Mucosa of gallbladder (tissue), 1 donor: ENCODE measurements around the gene LAMA2. TPM values are rescaled to one million over a fixed set of nuclear protein-coding genes. Genes with fewer than 3 reads are reported as not detected.

Experiments used
- DNase-seq: peaks from one replicate; pipeline ENCODE4 v3.0.0-alpha.2; 2020; ENCODE audit warnings: low spot score
- total RNA-seq: library from RNA; stranded (reverse); gene quantifications from one replicate; pipeline ENCODE4 v1.2.1, GENCODE V29; 2021
- donor health status: DM: no; HTN: no; CAD: no.

LAMA2 gene
- total RNA-seq, 1 donor from 2014 or later: 35.3 TPM

DNA sequence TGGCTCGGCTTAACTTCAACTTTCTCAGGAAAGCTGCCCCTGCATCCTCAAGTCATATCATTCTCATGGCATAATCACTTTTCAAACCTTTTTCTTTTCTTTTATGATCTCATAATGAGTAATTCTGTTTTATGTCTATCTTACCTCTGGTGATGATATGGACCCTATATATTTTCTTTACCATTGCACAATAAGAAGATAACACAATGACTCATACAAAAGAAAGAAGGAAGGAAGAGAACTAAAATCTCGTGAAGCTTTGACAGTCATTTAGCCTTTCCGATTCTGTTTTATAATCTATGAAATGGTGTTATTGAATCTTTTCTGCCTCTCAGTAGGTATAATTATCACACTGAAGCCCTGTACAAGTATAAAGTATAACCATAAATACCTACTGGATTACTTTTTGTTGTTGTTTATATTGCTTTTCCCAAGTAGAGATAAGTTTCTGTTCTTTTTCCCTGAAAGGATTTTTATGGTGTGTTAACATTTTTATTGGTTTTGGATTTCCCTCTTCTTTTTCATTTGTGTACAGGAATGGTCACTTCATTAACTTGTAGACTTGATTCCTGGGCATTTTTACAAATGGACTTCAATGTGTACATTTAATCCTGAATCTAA is 300.9 kb downstream of the LAMA2 start:
- no peak for DNase-seq

DNA sequence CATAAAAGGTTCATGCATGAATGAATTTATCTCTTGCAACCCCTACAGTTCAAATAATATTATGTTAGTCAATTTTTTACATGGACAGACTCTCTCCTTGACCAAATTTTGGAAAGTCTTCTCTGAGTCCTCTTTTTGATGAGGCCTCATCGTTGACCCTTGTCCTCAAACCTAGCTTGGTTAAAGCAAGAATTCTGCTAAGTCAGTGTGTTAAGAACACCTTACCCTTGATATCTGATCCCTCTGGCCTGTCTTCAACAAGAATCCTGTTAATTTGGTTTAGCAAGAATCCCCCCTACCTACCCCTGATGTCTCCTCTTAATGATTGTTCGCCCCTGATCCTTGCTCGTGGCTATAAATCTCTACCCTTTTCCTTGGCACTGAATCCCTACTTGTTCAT is 301.4 kb downstream of the LAMA2 start:
- no peak for DNase-seq

DNA sequence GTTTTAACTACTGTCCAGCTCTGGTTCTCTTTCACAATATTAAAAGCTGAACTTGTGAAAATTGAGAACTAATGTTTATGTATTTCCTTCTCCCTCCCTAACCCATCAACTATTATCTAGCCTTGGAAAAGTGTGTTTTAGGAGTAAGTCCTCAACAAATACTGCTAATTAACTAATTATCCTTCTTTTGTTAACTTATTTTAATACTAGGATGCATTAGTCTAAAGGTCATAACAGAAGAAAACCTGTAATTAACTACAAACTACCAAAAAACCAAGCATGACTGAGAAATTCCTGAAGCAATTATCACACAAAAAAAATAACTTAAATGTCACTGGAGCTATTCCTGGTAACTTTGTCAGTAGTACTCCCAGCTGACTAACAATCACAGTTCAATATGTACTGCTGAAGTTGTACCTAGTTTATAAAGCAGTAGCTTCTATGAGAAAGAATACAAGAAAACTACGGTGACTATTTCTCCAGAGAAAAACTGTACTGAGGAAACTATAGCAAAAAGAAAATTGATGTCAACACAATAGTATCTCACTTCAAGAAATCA is 301.9 kb downstream of the LAMA2 start:
- no peak for DNase-seq

DNA sequence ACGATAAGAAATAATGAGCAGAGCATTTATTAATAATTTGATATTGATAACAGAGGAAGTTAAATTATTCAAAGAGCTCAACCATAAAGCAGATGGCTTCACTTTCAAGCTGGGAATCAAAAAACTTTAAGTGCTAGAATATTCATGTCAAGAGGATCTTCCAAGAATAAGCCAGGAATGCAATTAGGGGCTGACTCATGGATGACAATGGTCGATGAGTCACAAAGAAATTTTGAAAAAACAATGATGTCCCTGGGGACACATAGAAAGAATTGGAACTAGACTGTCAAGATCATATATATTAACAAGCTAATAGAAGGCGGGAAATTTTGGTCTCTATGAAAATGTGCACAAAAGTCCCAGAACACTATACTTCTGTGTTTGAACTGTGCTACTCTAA is 304.1 kb downstream of the LAMA2 start:
- DNase-seq: no peak

DNA sequence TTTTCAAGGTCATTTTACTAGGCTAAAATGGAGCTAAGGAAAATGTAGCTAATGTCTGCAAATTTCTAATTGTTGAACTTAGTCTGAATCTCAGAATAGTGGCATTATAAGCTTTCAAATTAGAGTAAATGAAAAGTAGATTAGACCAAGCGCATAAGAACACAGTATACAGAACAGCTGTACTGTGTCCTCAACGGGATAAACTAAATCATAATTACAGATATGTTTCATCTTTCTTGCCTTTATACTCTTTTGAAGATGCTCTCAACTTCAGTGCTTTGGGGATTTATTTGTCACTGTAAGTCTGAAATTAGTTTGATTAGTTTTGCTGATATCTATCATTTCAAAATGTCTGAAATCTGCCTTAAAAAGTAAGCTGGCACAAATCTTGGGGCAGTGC is 305.4 kb downstream of the LAMA2 start:
- no peak for DNase-seq

DNA sequence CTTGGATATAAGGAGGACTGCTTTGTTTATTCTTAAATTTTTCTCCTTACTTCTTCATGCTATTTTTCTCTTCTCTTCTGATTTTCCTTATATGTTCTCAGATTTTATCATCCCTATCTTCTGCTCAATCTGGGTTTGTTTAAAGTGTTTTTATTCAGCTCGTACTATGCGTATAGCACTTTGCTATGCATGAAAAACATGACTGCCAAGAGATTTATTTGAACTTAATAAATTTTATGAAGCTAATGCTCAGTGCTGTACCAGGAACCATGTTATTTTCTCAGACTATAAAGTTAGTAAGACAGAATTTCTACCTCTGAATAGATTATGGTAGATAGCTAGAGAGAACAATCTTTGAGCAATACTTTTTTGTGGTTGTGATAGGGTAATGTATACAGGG is 305.9 kb downstream of the LAMA2 start:
- DNase-seq: no peak

DNA sequence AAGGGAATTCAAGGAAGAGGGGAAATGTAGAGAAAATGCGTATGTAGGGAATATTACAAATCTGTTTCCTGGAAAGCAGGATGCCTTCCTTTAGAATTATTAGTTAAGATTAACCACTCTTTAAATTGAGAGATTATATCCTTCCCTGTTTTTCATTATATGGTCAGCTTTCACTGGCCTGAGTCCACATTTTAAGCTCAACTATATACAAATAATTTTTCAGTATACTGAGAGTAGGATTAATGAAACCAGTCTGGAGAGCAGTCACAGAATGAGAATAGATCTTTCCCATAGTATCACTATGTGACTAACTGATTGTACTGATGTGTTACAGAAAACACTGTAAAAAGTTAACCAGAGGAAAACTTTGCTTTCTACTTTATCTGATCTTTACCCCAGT is 306.3 kb downstream of the LAMA2 start:
- no peak for DNase-seq

DNA sequence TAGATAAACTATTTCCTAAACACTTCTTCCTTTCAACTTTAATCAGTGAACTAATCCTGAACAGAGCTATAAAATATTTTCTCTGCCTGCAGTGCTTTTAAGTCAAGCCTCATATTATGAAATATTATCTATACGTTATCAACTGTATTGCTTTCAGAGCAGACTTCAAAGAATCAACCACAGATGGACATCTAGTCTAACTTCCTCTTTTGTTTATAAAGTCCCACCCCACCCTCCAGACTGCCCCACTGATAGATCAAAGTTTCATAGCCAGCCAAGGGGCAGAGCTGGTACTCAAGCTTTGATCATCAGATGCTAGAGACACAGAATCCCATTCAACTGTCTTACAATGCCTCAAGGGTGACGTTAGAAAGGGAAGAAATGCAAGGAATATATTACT is 308.3 kb downstream of the LAMA2 start:
- DNase-seq: no peak

DNA sequence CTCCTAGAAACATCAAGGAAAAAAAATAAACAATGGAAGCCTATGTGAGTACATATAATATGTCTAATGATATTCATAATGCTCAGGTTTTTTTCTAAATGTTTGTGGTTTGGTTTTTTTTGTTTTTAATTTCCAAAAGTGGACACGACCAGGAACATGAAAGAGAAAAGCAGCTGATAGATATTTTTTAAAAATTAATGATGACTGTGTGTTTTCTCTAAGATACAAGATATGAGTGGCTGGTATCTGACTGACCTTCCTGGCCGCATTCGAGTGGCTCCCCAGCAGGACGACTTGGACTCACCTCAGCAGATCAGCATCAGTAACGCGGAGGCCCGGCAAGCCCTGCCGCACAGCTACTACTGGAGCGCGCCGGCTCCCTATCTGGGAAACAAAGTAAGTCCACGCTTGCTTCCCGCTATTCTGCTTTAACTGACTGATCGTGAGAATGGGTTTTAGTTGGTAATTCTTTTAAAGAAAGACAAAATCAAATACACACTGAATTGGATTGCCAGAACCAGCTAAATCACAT is 309.6 kb downstream of the LAMA2 start:
- no peak for DNase-seq

DNA sequence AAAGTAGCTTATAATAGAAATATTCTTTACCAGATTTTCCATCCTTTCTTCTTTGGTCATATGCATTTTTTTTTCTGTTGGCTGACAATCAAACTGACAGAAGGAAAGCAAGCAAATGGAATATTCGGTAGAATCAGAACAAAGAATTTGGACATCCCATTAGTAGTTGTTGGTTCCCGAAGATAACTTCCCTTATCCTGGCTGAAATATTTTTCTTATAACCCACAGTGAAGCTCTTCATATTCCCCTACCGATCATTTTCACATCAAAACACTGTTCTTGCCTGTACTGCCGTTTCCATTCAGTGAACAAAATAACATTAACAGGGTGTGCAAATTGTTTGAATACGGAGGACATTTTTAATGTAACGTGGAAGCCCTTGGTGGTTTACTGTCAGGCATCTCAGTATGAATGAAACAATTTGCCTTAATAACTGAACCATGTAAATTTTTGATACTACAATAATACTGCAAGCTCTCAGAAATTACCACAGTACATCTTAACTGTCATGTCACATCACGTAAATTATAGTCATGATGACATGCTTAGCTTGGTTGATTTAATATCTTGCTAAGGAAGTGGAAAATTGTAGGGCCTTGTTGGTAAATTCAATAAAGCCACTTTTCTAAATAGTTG is 311.5 kb downstream of the LAMA2 start:
- DNase-seq: no peak

DNA sequence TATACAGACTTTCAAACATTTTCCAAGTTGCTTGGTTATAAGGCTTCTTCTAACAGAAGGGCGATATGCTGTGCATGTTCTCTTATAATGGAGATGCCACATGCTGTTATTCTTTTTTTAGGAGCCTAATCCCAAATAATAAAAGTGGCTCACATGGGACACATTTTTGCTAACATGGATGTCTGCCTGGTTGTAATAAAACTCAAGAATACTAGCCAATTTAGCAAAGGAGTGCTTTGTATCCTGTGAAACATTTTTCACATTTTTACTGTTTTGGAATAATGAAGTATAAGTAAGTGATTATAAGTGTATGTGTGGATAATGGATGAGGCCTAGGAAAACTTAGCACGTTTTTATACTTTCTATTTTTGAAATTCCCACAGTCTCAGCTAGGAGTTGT is 312.2 kb downstream of the LAMA2 start:
- no peak for DNase-seq

DNA sequence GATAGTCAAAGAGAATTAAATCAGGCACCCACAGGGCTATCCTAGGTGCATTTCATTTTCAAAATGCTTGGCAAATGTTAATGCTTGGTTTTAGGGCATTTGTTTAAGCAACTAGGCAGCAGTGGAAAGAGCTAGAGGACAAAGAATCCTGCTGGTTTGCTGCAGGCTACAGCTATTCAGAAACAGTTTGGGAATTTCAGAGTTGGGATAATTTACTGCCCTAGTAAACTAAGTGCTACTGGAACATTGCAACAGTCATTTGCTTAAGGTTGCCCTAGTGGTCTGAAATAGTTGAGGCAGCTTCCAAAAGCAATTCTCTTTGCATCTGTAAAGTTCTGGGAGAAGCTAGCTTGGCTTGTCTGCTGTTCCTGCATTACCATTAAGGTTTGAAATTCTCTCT is 312.7 kb downstream of the LAMA2 start:
- DNase-seq: no peak

DNA sequence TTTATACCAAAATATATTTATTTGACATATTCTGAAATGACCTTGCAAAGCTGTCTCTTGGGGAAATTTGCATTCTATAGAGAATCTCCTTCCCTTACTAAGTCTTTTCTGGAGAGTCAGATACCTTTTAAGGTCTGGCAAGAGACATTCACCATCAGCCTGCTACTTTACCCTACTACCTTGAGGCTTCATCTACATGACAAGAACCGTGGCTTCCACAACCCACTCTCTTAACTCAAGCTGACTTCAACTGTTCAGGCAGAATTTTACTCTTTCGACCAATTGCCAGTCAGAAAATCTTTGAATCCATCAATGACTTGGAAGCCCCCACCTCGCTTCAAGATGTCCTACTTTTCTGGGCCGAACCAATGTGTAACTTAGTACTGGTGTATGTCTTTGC is 314.2 kb downstream of the LAMA2 start:
- no peak for DNase-seq

DNA sequence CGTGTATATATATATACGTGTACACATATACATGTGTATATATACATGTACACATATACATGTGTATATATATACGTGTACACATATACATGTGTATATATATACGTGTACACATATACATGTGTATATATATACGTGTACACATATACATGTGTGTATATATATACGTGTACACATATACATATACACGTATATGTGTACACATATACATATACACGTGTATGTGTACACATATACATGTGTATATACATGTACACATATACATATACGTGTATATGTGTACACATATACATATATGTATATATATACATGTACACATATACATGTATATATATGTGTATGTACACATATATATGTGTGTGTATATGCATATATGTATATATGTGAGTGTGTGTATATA is 317.2 kb downstream of the LAMA2 start:
- DNase-seq: no peak

DNA sequence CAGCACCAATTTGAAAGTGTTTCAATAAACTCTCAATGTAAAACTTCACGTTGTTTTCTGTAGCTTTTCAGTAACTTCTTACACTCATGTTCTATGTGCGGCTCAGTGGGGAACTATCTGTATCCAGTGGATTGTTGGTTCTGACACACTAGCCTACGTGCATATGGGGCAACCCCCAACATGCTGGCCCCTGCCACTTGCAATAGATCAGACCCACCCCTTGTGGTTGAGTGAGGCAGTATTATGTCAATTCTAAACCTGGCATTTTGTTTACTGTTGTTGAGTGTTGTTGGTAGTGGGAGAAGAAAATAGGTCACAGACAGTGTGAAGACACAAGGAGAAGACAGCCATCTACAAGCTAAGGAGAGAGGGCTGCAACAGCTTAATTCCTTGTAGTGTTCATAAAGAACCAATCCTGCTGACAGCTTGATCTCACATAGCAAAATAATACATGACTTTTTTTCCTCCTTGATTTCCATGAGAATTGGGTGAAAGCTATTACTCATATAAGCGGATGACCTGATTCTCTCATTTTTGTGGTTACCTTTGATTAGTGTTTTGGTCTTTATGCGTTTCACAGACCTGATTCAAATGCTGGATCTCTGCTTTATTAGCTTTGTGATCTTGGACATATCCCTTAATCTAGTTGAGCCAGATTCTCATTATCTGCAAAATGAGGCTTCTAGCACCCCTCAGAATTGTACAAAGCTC is 320.4 kb downstream of the LAMA2 start:
- DNase-seq: no peak

DNA sequence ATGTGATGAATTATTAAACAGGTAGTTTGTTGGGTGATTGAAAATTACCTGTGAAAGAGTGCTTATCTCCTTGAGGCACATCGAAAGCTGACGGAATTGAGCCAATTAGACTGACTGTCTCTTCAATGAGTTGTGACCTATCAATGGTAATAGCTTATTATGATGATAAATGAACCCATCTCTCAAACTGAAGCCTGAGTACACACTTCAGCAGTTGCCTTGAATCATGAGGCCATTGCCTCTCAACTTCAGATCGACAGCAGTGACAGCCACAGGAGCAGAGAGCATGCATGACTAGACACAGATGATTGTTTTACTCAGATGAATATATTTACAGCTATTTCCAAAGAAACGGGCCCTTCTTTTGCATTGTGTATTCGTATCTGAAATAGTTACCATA is 323.9 kb downstream of the LAMA2 start:
- DNase-seq: no peak

DNA sequence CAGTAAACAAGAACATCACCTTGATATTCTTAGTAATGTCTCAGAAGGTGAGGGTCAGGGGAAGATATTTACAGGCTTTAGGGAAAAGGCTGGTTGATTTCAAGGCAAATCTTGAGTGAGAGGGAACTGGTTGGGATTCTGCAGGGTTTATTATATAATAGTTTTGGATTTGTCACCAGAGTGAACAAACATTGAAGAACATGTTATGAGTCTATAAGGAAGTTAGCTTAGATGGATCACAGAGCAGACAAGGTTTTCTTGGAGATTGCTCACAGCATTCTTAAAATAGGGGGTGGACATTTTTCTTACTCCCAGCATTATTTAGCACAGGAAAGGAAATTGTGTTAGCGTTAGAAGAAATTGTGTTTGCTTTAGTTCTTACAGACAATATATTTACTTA is 324.9 kb downstream of the LAMA2 start:
- no peak for DNase-seq

DNA sequence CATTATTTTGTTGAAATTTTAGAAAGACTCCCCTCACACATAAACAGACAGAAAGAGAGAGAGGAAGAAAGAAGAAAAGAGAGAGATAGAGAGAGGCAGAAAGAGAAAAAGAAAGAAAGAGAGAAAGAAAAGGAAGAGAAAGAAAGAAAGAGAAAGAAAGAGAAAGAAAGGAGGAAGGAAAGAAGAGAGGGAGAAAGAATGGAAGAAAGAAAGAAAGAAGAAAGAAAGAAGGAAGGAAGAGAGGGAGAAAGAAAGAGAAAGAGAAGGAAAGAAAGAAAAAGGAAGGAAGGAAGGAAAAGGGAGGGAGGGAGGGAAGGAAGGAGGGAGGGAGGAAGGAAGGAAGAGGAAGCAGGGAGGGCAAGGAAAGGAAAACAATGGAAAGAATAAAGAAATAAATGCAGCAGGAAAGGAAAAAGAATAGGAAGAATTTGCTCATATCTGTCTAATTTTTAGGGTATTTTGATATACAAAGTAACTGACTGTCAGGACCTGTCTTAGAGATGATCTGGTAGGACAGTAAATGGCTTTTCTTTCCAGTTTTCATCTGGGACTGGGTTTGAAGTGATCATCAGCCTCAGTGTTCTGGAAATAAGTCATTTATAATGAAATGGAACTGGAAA is 325.6 kb downstream of the LAMA2 start:
- no peak for DNase-seq

DNA sequence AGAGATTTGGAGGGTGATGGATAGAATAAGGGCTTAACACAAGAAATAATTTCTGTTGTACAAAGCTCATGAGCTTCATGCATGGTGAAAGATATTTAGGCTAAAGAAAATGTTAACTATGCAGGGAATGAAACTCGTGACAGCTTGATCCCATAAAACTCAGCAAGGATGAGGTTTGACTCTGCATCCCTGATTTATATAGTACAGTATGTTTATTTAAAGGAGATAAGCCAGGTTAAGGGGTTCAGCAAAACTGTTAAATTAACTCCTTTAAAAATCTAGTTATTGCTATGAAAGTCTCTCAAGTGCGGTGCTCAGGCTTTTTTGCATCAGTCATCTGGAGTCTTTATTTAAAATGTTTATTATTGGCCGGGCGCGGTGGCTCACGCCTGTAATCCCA is 326.4 kb downstream of the LAMA2 start:
- no peak for DNase-seq

DNA sequence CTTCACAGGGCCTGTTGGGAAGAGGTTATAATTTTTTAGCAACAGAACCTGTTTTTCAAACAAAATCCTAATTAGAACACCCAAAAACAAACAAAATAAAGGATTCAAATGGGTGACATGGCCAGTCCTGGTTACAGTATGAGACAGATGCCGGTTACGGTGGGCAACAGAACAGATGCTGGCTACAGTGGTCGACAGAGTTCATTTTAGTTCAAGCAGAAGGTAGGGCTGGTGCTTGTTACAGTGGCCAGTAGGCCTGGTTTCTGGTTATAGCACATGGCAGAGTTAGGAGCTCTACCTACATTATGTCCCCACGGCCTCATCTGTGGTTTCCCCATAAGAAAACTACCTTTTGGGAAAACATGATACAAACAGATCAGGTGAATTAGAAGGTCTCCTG is 327.7 kb downstream of the LAMA2 start:
- no peak for DNase-seq

DNA sequence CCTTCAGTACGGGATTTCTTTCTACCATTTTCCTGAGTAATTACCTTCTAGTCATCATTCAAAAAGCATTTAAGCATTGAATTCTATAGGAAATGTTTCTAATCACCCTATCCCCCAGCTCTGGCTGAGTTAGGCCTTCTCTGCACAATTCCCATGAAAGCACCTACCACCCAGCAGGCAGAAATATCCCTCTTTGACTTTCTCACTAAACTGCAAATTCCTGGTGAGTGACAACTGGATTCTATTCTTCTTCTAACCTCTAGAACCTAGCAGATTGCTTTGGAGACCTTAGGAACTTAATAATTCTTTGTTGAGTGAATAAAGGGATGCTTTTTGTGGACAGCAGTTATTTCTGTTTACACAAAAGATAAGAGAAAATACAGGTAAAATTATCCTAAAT is 328.7 kb downstream of the LAMA2 start:
- no peak for DNase-seq

DNA sequence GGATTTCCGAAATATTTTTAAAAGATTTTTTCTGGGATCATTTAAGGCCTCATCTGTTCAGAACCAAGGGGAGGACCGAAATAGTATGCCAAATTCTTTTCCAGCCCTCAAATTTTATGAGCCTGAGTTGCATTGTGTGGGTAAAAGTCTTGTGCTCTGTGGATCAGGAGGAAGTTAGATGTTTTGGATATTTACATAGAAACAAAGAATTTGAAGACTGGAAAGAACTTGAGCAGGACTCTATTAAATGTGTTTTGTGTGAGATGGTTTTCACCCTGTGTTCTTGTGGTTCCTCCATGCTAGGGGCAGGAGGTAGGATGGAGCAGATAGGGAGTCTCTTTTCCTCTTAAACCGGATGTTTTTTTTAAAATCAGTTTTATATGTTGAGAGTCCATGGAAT is 329.1 kb downstream of the LAMA2 start:
- DNase-seq: no peak
